GM12865 (cell line): ENCODE results near the gene FBXO15.

Experiments
- DNase-seq: peaks from one replicate; pipeline ENCODE4 v3.0.0; 2010; ENCODE audit warnings: low read depth
- H3K4me3 ChIP-seq: 2 replicates; pipeline ENCODE4 v1.5.1; 2011; ENCODE audit warnings: mild to moderate bottlenecking, low read depth, low read length, control low read depth
- CTCF ChIP-seq: IDR thresholded peaks from 2 replicates; pipeline ENCODE4 v1.5.1; 2011; ENCODE audit warnings: low read length, control low read depth, low read depth, inconsistent platforms; ENCODE audit not compliant: insufficient read depth; ENCODE audit errors: missing control alignments

FBXO15 gene

DNA sequence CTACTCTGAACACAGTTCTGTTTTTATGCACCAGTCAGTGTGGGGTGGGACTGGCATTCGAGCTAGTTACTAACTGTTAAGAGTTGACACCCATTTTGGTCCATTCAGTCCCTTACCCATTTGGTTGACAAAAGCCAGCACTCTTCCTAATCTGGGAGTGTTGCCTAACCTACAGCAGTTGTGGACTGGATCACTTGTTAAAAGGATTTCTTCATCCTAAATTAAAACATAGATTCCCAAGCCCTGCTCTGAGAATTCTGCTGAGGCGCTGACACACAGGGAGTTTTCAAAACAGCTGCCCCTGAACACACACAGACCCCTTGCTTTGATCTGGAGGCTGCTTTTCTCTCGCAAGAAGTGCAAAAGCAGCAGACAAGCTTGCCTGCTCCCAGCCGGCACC, 7.1 kb upstream of the FBXO15 start:
- H3K4me3 ChIP-seq = no peak overlapping the region
- DNase-seq = no peak
- TF ChIP-seq CTCF = no peak

- DNase-seq = no peak
- H3K4me3 ChIP-seq = no peak overlapping the region
- no peak for TF ChIP-seq CTCF
These were observed 6.2 kb upstream of the FBXO15 start for GRCh38 chr18:74153793-74154192.

GRCh38 chr18:74153377-74153776, 5.7 kb upstream of the FBXO15 start:
- TF ChIP-seq CTCF = no peak
- DNase-seq = no peak
- no peak overlapping the region for H3K4me3 ChIP-seq

- H3K4me3 ChIP-seq = no peak overlapping the region
- DNase-seq = no peak
- TF ChIP-seq CTCF = no peak
These were observed 5.2 kb upstream of the FBXO15 start for GRCh38 chr18:74152857-74153256.

DNA sequence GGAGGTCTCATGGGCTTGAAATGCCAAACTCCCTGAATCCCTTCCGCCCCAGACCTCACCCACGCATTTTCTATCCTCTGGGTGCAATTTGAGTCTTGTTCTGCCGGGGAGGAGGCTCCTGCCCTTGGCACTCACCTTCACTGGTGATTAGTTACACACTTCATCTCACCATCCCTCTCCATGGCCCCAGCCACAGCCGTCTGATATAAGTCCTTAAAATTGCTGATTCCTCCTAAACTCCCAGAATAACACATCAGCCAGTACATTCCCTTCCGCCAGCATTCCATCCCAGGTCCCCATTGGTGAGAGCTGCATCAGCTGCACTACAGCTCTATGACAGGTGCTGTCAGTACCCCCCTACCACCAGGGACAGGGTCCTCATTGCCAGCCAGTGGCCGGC, 4.6 kb upstream of the FBXO15 start:
- no peak for TF ChIP-seq CTCF
- H3K4me3 ChIP-seq = no peak overlapping the region
- no peak for DNase-seq

DNA sequence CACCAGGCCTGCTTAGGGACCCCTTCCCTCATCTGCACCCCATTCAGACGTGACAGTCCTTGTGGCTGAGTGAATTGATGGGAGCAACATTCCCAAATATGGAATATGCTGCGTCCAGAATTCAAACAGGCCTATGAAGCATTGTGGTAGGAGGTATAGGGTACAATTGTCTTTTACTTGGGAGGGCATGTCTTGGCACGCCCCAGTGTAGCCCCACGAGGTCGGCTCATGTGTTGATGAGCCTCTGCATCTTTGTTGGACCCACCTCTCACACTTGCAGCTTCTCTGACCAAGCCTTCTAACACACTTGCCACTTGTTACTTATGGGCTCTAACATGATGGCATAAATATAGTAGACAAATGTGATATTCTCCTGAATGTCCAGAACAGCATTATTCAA, 2.2 kb upstream of the FBXO15 start:
- DNase-seq = peak; percentile 16
- peak overlapping the region; percentile 97 for H3K4me3 ChIP-seq
- TF ChIP-seq CTCF = no peak

DNA sequence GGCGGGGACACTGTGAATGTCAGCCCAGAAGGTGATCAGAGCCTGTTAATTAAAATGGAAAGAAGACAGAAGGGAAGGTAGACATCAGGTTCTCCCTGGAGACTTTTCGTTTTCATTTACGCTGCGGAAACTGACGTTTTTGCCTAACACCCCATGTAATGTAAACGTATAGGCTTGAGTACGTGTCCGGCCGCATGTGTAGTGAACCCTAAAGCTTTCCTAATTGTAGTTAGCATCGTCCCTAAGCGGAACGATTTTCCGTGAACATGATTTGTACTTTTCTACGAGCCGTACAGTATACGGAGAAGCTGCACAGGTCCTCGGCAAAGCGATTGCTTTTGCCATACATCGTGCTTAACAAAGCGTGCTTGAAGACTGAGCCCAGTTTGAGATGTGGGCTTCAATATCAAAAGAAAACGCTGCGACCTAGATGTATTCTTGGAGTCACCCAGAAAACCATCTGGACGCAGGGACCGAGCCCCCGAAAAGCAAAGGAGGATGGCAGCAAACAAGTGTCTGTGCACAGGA, 973 bp upstream of the FBXO15 start:
- no peak for DNase-seq
- H3K4me3 ChIP-seq = peak overlapping the region; percentile 97
- TF ChIP-seq CTCF = no peak
